Left lung (tissue), 10 donors: ENCODE results near the gene SPPL2C. TPM values are rescaled to one million over a fixed set of nuclear protein-coding genes. Genes with fewer than 3 reads are reported as not detected.

Source experiments
- ATAC-seq: fragments of 200-7000 bp; cut with Tn5 transposase; one replicate; pipeline ENCODE4 v1.9.1; 2020; ENCODE audit warnings: moderate library complexity
- DNase-seq, 4 donors: peaks; one replicate each; pipeline ENCODE4 v3.0.0-alpha.2; 2013 to 2020
- H3K27ac ChIP-seq, 2 donors: fragments of 200-600 bp; sonication (generic) in 1 of 2; one replicate each; pipeline versions ENCODE4 v1.5.0 to v1.8.0; 2020 to 2021
- H3K27me3 ChIP-seq, 2 donors: fragments of 200-600 bp; sonication (generic) in 1 of 2; one replicate each; pipeline versions ENCODE4 v1.5.0 to v1.8.0; 2020 to 2021
- H3K36me3 ChIP-seq, 2 donors: fragments of 200-600 bp; sonication (generic) in 1 of 2; one replicate each; pipeline versions ENCODE4 v1.5.0 to v1.8.0; 2020 to 2021
- H3K4me1 ChIP-seq, 2 donors: fragments of 200-600 bp; one replicate each; pipeline ENCODE4 v1.8.0; 2021
- H3K4me3 ChIP-seq, 2 donors: fragments of 200-600 bp; sonication (generic) in 1 of 2; one replicate each; pipeline versions ENCODE4 v1.5.0 to v1.8.0; 2020 to 2021; ENCODE audit warnings: mild to moderate bottlenecking in 1 of 2
- H3K9me3 ChIP-seq, 2 donors: fragments of 200-600 bp; sonication (generic) in 1 of 2; one replicate each; pipeline versions ENCODE4 v1.5.0 to v1.8.0; 2020 to 2021
- CTCF ChIP-seq, 2 donors: fragments of 200-600 bp; sonication (generic) in 1 of 2; IDR thresholded peaks; one replicate each; pipeline versions ENCODE4 v1.5.0 to v1.8.0; 2021; ENCODE audit warnings: antibody characterized with exemption in 2 of 2
- intact Hi-C, 2 donors: fragments of 100-400 bp; cut with DNase I; formaldehyde crosslinking; loops; one replicate each; pipeline versions ENCODE4 v1.11.2 to v1.14.2; 2022
- polyA plus RNA-seq, 6 donors: library from polyadenylated mRNA; unstranded; fragments of 120-200 nt; gene quantifications; one replicate each; pipeline ENCODE4 v1.2.1, GENCODE V29; 2013; ENCODE audit not compliant: insufficient read length in 6 of 6
- total RNA-seq, 2 donors: library from RNA; stranded (reverse); fragmentation: NEBNext Ultra II Directional; extraction: Animal tissue kit (Norgen Biotek cat#: 25700); gene quantifications; one replicate each; pipeline ENCODE4 v1.2.1, GENCODE V29; 2021
- donor health status: DM: no; HTN: yes; CAD: no.
- donor health status: DM: no; HTN: no; CAD: no.

Gene SPPL2C
- total and polyA plus RNA-seq, 8 donors: not detected

GRCh38 chr17:45869676-45870341, 25.1 kb downstream of the SPPL2C start:
- H3K4me3 ChIP-seq: no peak overlapping the region
- H3K4me1 ChIP-seq: no peaks in the 10 kb centered on the region
- no peak overlapping the region for H3K27ac ChIP-seq
- H3K9me3 ChIP-seq: no peaks in the 10 kb centered on the region
- peaks cover 0 to 38% of the 10 kb centered on the region in 2 donors for H3K27me3 ChIP-seq
- TF ChIP-seq CTCF (IDR thresholded peaks at IDR 0.05): no peak
- ATAC-seq: no peak
- intact Hi-C loops: no loop called here
- no peak for DNase-seq
- no peaks in the 10 kb centered on the region for H3K36me3 ChIP-seq

DNA sequence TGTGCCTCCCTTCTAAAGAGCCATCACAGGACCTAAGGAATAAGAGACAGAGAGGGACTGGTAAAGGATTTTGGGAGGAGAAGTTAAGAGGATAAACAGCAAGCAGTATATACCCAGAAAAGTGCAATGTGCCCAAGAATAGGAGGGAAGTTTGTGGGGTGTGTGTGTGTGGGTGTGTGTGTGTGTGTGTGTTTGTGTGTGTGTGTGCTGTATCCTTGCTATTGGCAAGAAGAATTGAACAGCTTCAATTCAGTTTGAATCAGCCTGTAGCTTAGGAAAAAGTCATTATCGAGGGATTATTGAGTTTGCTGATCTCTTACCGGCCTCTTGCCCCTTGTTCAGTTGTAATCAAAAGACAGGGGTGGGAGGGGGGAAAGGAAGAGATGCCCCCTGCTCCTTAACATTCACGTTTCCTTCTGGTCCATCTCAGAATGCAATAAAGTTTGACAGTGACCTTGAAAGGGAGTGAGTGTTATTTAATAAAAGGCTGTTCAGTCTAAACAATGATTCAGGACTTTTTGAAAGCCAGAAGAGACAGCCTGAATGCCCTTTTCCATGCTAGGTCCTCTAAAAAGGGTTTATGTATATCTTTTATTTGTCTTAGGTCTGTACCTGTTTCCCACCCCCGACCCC, 25.8 kb downstream of the SPPL2C start:
- H3K4me3 ChIP-seq: no peak overlapping the region
- intact Hi-C loops: no loop called here
- H3K27me3 ChIP-seq: peaks cover 0 to 37% of the 10 kb centered on the region in 2 donors
- DNase-seq: no peak
- ATAC-seq: no peak
- H3K9me3 ChIP-seq: no peaks in the 10 kb centered on the region
- TF ChIP-seq CTCF (IDR thresholded peaks at IDR 0.05): no peak
- H3K36me3 ChIP-seq: no peaks in the 10 kb centered on the region
- no peaks in the 10 kb centered on the region for H3K4me1 ChIP-seq
- H3K27ac ChIP-seq: no peak overlapping the region

DNA sequence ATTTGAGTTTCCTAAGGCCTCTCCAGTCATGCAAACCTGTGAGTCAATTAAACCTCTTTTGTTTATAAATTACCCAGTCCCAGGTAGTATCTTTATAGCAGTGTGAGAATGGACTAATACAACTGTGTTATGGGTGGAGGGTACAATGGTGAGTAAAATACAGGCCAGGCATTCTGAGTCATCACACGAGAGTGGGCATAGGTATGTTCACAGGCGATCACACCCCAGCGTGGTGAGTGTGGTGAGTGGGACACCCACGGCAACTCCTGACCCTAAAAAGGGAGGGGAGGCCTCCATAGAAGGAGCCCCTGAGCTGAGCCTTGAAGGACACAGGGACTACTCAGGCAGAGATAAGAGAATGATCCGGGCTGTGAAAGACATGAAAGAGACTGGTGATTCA, 27.0 kb downstream of the SPPL2C start:
- no peaks in the 10 kb centered on the region for H3K4me1 ChIP-seq
- intact Hi-C loops: no loop called here
- ATAC-seq (no peak), DNase-seq (no peak)
- H3K4me3 ChIP-seq: no peak overlapping the region
- H3K36me3 ChIP-seq: no peaks in the 10 kb centered on the region
- peaks cover 0 to 38% of the 10 kb centered on the region in 2 donors for H3K27me3 ChIP-seq
- no peaks in the 10 kb centered on the region for H3K9me3 ChIP-seq
- no peak for TF ChIP-seq CTCF (IDR thresholded peaks at IDR 0.05)
- no peak overlapping the region for H3K27ac ChIP-seq

DNA sequence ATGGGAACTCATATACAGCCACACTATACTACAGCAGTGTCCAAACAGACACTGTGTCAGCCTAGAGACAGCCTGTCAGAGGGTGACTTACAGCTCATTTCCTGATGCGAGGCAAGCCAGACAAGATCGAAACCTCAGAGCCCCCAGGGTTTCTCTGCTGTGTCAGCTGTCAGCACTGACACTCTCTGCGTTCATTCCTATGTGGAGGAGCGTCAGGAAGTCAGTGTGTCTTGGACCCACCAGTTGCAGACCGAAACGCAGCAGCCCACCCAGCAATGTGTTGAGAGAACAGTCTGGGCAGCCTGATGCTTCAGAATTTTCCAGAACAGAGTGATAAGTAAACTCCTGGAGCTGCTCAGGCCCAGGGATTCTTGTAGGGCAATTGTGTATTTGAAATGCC, 29.0 kb downstream of the SPPL2C start:
- intact Hi-C loops: no loop called here
- ATAC-seq: no peak

More for the DNA sequence above, 29.0 kb downstream of the SPPL2C start:
- Histone ChIP-seq H3K4me3 (no peak overlapping the region), H3K27ac (no peak overlapping the region), H3K36me3 (no peaks in the 10 kb centered on the region), H3K27me3 (peaks cover 0 to 46% of the 10 kb centered on the region in 2 donors), H3K9me3 (no peaks in the 10 kb centered on the region), H3K4me1 (no peaks in the 10 kb centered on the region)
- no peak for TF ChIP-seq CTCF (IDR thresholded peaks at IDR 0.05)
- DNase-seq: no peak
